A673 (cell line): ENCODE data around the gene PLPP1.

Experiments
- CTCF ChIP-seq: fragments of 300-800, 200-600 bp; sonication (generic); conservative IDR thresholded peaks from 2 replicates; pipeline ENCODE4 v1.5.1; 2017; ENCODE audit warnings: low read depth, mild to moderate bottlenecking, antibody characterized with exemption, low read length, moderate library complexity, mixed read lengths
- EZH2 ChIP-seq: fragments of 200-600 bp; sonication (generic); IDR thresholded peaks from 2 replicates; pipeline ENCODE4 v1.6.1; 2017; ENCODE audit warnings: borderline replicate concordance, low read depth, mild to moderate bottlenecking, mixed read lengths, antibody characterized with exemption, low read length; ENCODE audit not compliant: poor library complexity, severe bottlenecking

- TF ChIP-seq CTCF (no peak), EZH2 (no peak)
Observed at GRCh38 chr5:55551358-55551757, 16.6 kb upstream of the PLPP1 start.
